ENCODE results near the gene TMEM39A.

TMEM39A gene

DNA sequence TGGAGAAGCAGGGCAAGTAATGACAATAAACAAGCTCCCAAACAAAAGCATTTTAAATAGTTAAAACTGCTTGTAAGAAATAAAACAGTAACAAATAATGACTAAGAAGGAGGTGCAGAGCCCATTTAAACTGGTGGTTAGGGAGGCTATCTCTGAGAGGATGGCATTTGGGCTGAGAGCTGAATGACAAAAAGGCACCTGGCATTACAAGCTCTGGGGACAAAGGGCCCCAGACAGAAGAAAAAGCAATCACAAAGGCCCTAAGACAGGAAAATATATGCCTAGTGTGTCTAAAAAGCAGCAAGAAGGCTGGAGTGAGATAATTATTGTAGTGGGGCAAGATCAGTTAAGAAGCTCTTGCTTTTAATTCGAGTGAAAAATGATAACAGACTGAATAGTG, 9.6 kb downstream of the TMEM39A start:
- DNase-seq: no peak

DNA sequence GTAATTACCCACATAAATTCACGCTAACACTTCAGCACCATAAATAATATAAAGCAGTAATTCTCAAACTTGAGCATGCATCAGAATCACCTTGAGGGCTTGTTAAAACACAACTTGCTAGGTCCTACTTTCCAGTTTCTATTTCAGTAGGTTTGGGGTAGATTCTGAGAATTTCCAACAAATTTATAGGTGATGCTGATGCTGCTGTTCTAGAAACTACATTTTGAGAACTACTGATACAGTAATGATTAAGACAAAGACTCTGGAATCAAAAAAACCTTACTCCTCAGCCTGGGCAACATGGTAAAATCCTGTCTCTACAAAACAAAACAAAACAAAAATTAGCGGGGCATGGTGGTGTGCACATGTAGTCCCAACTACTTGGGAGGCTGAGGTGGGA, 18.8 kb downstream of the TMEM39A start:
- no peak for DNase-seq

DNA sequence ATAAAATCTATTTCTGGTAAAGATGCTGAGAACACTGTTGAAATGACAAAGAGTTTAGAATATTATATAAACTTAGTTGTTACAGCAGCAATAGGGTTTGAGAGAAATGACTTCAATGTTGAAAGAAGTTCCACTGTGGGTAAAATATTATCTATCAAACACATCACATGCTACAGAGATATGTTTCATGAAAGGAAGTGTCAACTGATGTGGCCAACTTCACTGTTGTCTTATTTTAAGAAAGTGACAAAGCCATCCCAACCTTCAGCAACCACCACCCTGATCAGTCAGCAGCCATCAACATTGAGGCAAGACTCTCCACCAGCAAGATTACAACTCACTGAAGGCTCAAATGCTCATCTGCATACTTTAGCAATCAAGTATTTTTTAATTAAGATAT, 20.2 kb downstream of the TMEM39A start:
- no peak for DNase-seq

DNA sequence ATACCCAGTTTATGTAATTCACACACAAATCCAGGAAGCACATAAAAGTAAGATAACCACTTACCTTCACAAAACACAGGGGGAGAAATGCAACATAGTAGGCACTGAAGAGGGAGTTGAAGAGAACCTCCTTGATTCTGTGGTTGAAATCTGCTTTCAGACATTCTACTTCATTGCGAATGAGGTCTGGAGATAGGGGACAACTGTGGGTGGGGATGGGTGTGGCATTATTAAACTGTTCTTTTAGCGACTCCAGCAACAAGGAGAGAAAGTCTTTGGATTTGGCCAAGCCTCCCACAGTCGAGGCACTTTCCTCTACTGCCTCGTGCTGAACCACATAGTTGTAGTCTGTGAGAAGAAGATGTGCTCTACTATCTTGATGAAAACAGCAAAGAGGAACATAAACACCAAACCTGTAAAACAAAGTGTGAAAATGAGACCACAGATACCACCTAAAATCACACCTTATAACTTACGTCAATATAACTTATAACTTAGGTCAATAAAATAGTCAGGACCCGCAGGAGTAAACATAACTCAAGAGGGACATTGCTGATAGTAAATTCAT, 25.6 kb downstream of the TMEM39A start:
- DNase-seq: no peak

DNA sequence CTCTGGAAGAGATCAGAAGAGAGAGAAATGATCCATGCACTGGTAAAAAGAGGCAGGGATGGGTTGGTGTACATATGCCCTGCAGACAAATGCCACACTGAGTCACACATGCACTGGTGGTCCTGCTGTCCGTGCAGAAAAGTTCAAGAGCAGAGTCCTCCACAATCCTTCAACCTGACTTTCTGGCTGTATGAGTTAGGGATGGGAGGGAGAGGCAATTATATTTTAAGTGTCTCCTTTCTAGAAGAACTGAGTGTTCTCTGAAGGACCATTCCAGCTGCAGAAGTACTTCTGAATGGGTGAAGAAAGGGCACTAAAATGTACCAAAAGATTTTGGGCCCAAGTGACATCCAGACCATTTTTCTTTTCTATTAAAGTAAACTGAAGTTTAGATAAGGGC, 26.4 kb downstream of the TMEM39A start:
- no peak for DNase-seq

DNA sequence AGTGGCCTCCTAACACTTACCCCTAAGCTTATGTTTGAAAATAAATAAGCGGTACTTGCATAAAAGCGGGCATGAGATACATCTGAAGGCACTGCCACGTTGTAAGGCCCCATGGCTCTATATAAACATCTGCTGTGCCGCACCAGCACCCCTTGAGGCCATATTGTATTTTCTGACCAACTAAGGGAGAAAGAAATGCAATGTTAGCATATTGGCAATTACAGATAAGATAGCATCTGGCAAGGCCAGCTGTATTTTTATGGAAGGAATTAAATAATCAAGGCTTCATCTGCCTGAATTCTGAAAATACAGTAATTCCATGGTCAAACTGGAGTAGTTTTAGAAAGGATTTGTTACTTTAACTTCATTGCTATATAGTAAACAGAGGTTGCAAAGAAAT, 28.7 kb downstream of the TMEM39A start:
- DNase-seq: no peak

DNA sequence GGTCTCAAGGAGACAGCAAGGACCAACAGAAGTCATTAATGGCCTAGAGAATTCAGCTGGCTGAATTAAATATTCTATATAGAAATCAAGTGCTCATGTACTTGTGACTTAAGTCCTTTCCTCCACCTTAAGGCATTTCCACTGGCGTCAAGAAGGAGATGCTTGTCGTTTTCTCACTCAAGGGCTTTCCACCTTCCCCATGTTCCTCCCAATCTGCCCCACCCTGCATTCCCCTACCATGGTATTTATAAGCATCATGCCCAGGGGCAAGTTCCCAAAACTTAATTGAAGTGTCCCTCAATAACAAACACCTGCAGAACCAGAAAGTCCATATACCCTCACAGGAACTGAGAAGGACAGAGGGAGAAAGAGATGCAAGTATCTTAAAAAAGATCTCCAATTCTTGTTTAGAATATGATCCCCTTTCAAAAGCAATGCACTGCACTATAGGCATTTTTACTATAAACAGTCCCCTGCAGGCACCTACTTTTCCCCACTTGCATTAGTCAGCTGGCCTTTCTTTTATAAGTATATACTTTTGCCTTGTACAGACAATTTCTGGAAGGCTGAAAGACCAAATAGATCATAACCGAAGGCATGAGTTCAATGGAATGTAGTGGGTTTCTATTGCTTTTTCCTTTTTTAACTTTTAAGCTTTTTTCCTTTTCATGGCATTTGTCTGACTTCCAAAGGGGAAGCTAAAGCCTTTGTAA, 29.6 kb downstream of the TMEM39A start:
- no peak for DNase-seq

DNA sequence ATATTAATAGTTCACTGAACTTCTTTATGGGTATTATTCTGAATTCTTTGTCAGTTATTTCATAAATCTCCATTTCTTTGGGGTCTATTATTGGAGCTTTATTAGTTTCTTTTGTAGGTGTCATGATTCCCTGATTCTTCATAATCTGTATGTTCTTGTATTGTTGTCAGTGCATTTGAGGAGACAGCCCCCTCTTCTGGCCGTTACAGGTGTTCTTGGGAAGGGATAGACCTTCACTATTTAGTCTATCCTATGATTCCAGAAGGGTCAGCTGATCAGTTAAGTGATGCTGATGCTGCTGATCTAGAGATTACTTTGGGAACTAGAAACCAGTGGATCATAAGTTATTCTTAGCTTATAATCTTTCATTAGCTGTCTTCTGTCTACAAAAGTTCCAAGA, 34.9 kb downstream of the TMEM39A start:
- DNase-seq: no peak

DNA sequence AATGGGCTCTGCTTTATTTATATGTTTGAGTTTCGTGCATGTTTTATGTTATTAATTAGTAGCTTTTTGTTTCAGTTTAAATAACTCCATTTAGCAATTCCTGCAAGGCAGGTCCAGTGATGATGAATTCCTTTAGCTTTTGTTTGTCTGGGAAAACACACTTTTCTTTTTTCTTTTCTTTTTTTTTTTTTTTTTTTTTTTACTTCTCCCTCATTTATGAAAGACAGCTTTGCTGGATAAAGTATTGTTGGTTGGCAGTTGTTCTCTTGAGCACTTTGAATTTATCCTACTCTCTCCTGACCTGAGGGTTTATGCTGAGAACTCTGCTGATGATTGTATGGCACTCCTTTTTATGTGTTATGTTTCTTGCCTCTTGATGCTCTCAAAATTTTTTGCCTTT, 35.7 kb downstream of the TMEM39A start:
- DNase-seq: peak; percentile 6

DNA sequence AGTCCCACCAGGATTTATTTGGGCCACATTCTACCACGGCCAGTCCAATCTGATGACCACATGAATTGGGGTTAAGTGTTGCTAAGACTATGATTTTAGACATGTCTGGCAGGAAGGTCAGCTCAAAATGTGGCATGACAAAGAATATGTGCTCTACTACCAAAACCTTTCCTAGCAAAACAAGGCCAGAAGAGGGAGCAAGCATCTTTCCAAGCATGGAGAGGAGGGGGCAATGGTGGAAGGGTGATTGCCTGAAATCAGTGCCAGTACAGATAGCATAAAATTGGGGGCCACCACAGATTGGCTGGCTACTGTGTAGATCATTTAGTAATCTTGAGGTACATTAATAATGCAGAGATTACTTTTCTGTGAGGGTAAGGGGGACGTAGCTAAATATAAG, 43.2 kb downstream of the TMEM39A start:
- DNase-seq: no peak

DNA sequence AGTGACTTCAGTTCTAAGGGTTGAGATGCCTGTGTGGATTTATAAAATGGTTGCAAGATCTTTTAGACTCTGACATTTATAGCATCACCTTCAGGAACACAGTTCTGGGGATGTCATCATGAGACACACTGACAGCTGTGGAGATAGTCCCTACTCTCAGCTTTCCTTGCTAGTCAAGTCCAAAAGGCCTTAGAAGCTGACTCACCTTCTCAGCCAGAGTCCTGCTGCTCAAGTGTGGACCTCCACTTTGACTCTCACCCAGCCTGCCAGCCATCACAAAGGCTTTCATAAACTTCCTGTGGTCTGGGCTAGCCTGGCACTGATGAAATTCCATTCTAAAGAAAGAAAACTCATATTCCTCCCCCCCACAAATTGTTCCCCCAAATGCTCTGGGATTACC, 44.8 kb downstream of the TMEM39A start:
- DNase-seq: no peak

DNA sequence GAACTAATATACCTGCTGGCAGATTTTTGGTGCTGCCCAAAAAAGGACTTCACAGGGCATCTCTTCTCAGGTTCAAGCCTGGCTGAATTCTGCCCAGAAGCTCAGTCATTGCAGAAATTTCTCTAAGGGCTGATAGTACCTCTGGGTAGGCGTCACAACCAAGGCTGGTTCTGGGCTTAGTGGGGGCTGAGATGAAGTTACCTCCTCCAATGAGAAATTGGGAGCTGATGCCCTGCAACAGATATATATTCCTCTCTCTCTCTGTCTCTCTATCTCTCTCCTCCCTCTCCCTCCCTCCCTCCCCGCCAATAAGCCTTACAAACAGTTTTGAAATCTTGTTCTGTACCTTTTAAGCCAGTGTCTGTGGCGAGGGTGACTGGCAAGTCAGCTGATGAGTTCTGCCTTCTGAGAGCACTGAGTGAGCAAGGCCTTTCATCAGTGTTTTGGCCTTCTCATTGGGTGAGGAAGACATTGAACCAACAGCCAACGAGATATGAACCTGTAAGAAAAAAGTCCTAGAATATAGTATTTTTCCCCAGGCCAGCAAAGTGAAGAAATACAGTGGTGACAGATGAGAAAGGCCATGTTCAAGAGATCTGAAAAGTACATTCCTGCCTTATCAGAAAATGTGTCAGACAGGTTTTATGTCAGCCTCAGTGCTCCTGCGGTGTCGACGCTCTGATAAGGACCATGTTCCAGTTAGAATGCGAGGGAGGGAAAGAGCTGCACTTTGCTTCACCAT, 45.5 kb downstream of the TMEM39A start:
- no peak for DNase-seq

DNA sequence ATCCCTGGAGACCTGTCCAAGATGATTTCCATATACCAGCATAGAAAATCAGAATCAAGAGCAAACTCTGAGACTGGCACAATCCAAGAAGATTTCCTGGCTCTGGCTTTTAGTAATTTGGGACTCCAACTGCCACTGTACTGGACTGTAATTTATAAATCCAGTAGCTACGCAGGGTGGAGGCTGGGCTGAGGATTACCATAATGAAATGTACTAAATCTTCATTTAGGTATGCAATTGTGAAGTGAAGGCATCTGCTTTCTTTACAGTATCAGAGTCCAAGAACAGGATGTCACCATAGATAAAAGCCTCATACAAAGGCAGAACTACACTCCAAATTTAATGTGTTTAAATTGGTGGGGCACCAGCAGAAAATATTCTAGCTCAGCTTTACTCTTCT, 46.5 kb downstream of the TMEM39A start:
- DNase-seq: no peak

DNA sequence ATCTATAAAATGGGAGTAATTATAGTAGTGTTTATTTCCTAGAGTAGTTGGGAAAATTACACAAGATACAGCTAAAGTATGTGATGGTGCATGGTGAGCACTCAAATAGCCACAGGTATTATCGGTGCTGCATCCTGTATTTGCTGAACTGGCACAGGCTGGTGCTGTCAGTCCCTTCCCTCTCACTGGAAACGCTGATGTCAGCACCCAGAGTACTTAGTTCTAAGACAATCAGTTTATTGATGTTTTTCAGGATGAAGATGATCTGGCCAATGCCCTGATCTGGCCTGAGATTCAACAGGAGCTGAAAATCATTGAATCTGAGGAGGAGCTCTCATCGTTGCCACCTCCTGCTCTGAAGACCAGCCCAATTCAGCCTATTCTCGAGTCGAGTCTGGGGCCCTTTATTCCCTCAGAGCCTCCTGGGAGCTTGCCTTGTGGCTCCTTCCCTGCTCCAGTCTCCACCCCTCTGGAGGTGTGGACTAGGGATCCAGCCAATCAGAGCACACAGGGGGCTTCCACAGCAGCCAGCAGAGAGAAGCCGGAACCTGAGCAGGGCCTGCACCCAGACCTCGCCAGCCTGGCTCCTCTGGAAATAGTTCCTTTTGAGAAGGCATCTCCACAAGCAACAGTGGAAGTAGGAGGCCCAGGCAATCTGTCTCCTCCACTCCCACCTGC, 49.7 kb downstream of the TMEM39A start:
- DNase-seq: no peak

DNA sequence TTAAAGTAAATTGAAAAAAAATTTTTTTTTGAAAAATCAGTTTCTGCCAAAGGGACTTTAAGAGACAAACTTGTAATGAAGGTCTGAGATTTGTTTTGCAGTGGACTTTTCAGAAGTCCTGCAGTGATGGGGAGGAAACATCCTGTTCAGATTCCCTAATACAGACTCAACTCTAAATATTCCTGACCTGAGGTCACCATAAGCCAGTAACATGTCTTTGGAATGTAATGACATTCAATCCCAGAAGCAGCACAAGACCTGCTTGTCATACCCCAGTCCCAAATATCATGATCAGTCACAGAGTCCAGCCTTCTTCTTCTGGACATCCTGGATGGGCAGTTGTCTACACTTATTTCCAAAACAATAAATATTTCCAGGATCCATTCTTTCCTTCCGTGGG, 53.6 kb downstream of the TMEM39A start:
- DNase-seq: no peak

DNA sequence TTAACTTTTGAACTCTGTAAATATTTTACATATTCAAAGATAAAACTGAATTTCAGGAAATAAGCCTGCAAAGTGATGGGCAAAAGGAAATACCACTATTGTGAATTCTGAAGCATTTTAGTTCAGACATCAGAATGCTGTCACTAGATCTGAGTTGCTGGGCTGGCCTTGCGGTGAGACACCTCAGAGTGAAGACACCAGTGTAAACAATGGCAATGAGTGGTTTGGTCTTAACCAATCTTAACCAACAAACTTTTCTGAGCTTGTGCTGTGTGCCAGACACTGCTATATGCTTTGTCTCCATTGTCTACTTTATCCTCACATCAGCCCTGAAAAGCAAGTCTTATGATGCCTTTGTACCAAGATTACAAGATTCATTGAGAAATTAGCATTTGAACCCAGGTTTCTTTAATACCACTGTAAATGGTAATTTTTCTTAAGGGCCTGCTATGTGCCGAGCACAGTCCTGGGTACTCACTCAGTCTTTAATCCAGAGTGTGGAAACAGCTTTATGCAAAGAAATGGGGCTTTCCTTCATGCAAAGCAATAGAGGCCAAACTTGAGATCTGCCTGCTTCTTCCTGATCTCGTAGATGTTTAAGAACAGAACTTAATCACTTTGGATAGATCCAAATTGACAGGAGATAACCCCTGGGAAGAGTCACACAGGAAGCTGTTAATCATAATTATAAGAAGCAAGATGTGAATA, 55.0 kb downstream of the TMEM39A start:
- no peak for DNase-seq

DNA sequence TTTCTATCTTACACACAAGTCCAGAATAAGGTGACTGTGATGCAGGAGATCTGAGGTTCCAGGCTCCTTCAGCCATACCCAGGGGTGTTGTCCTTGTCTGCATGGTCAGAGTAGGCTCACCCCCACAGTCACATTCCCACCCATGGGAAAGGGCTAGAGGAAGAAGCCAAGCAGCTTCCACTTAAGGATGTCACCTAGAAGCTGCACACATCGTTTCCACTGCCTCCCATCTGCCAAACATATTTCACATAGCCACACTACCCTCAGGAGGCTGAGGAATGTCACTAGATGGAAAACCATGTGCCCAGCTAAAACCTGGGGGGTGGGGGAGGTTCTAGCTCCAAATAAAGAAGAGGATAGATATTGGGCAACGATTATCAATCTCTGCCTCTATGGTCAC, 58.1 kb downstream of the TMEM39A start:
- no peak for DNase-seq

DNA sequence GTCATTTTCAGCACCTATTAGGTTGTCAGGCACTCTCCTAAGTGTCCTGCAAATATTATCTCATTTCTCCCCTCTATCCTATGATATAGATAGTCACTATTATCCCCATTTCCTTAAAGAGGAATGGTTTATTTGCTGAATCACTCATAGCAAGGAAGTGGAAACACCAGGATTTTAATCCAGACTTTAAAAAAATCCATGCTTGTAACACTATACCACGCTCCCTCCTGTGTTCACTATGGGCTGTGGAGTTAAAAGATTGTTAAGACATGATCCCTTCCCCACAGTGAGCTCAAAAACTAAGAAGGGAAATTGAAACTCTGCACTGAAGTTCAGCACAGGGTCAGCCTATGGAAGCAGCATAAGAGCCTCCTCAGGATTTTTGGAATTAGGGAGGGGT, 60.2 kb downstream of the TMEM39A start:
- DNase-seq: no peak

DNA sequence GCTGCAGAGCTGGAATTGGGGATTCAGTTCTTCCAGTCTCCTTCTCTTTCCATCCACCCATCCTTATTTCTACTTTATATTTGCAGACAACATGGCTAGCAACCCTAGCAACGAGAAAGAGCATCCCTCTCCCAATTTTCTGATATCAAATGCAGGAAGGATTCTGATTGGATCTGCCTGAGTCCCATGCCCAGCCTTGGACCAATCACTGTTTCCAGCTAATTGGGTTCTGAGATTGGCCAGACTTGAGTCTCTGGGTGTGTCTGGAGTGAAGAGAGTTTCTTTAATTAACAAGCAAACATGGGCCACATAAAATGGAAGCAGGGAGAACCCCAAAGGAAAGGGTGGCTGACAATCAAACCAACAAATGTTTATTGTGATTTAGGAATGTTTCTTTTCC, 60.6 kb downstream of the TMEM39A start:
- DNase-seq: no peak

DNA sequence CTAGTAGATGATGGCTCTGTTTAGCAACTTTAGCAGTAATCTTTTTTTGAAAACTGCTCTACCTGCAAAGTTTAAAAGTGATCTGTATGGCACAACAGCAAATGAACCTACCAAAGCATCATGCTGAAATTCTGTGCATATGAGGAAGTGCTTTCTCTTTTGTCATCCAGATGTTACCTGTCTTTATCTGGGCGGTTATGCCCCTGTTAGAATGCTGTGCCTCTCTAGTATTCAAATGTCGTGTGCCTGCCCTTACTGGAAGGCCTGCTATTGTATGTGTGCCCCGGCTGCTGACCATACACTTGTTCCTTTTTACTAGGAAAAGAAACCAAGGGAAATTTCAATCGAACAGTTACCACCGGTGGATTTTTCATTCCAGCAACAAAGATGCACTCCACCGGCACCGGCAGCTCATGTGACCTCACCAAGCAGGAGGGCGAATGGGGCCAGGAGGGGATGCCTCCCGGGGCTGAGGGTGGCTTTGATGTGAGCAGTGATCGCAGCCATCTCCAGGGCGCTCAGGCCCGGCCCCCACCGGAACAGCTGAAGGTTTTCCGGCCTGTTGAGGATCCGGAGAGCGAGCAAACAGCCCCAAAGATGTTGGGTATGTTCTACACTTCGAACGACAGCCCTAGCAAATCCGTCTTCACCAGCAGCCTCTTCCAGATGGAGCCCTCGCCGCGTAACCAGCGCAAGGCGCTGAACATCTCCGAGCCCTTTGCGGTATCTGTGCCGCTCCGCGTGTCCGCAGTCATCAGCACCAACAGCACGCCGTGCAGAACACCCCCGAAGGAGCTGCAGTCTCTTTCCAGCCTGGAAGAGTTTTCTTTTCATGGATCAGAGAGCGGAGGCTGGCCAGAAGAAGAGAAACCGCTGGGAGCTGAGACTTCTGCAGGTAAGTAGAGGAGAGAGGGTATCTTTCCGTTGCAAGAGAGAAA, 61.6 kb downstream of the TMEM39A start:
- DNase-seq: no peak

DNA sequence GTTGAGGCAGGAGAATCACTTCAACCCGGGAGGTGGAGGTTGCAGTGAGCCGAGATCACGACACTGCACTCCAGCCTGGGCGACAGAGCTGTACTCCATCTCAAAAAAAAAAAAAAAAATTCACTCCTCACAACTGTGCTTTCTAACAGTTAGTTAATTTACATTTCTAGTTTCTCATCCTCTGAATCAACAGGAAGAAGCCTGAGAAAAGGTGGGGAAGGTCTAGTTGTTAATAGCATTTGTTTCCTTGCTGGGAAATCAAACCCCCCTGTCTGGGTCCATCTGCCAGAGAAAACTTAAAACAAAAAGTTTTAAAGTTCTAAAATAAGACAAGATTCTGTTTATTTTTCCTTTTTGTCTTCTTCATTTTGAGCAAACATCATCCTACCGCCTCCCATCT, 62.3 kb downstream of the TMEM39A start:
- no peak for DNase-seq

DNA sequence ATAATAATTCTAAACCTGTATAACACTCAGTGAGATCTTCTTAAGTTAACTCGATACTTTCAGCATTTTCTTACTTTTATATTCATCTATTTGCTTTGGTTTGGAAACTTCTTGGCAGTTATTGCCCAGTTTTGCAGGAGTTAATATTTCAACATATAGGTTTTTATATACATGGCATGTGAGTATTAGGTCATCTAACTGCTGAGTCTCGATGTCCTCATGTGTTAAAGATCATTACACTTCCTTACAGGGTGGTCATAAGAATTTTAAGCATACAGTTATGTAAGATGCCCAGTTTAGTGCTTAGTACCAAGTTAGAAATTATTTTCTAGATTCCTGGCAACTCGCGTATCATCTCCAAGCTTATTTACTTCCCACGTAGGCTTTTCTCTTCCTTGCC, 62.9 kb downstream of the TMEM39A start:
- DNase-seq: no peak
